Adipose tissue (tissue), 3 donors: ENCODE measurements around the gene STUB1. TPM values are rescaled to one million over a fixed set of nuclear protein-coding genes. Genes with fewer than 3 reads are reported as not detected.

Experiments used
- H3K27ac ChIP-seq: one replicate; pipeline ENCODE4 v1.5.1; 2013; ENCODE audit warnings: low read depth, low read length
- WGBS, 3 donors: extraction: QIAGEN DNeasy Blood & Tissue Kit; methylation state at CpG; one replicate each; pipeline ENCODE4 v1.1.7; 2013; 5-methylcytosine and 5-hydroxymethylcytosine counted together
- polyA plus RNA-seq, 3 donors: library from polyadenylated mRNA; stranded (reverse); fragments of 200-250 nt; gene quantifications; one replicate each; pipeline ENCODE4 v1.2.3, GENCODE V29; 2013
- donor health status: healthy with polysubstance abuse.
- donor health status: Bipolar disorder and iron deficiency.
- donor health status: healthy.

Gene STUB1
- polyA plus RNA-seq, 3 donors: 85.4 to 145 (median 139) TPM

- no peak within 1 kb of the TSS for H3K27ac ChIP-seq
- 4 to 8% (median 7%) methylated on average over 58 to 73 of the region's 73 CpGs for WGBS, 3 donors
These were observed 5.0 kb upstream of the STUB1 start, which contains the start of gene RHBDL1 for GRCh38 chr16:674968-675883. Gene RHBDL1, plus strand, starts transcription at chr16:675671. Its CDS starts 120 bp downstream, at chr16:675791.

- no peak overlapping the region for H3K27ac ChIP-seq
- WGBS, 3 donors: 44 to 49% (median 49%) methylated on average over 20 to 25 of the region's 25 CpGs
These were observed 4.2 kb upstream of the STUB1 start for GRCh38 chr16:675884-676564.

- whole genome bisulfite sequencing, 3 donors: 85 to 92% (median 91%) methylated on average over 18 to 21 of the region's 21 CpGs
These were observed 3.7 kb upstream of the STUB1 start for GRCh38 chr16:676565-676902.

GRCh38 chr16:676913-677312 is 3.3 kb upstream of the STUB1 start:
- no peak overlapping the region for H3K27ac ChIP-seq
- WGBS, 3 donors: 56 to 73% (median 67%) methylated on average over 23 of the region's 23 CpGs

More at GRCh38 chr16:676565-676902, 3.7 kb upstream of the STUB1 start:
- no peak overlapping the region for H3K27ac ChIP-seq

- WGBS, 3 donors: 45 to 65% (median 49%) methylated on average over 53 to 57 of the region's 57 CpGs
- no peak overlapping the region for H3K27ac ChIP-seq
These were observed 2.7 kb upstream of the STUB1 start for GRCh38 chr16:677316-678190.

GRCh38 chr16:678209-678857 is 1.9 kb upstream of the STUB1 start:
- no peak overlapping the region for H3K27ac ChIP-seq
- WGBS, 3 donors: 75 to 78% (median 76%) methylated on average over 21 of the region's 21 CpGs

- WGBS, 3 donors: 23 to 25% (median 25%) methylated on average over 46 to 52 of the region's 52 CpGs
These were observed 1.1 kb upstream of the STUB1 start for GRCh38 chr16:678858-679813.

GRCh38 chr16:680625-680945 is 375 bp downstream of the STUB1 start:
- H3K27ac ChIP-seq: no peak overlapping the region
- WGBS, 3 donors: 0 to 1% (median 1%) methylated on average over 26 to 38 of the region's 38 CpGs

More at GRCh38 chr16:678858-679813, 1.1 kb upstream of the STUB1 start:
- H3K27ac ChIP-seq: no peak overlapping the region

GRCh38 chr16:680967-681745 is 946 bp downstream of the STUB1 start:
- 43 to 48% (median 45%) methylated on average over 44 of the region's 44 CpGs for WGBS, 3 donors
- no peak overlapping the region for H3K27ac ChIP-seq

GRCh38 chr16:681746-682427 is 1.7 kb downstream of the STUB1 start:
- no peak overlapping the region for H3K27ac ChIP-seq
- 71 to 79% (median 72%) methylated on average over 28 of the region's 28 CpGs for WGBS, 3 donors

GRCh38 chr16:682493-683395 is 2.5 kb downstream of the STUB1 start:
- 63 to 86% (median 80%) methylated on average over 36 of the region's 36 CpGs for WGBS, 3 donors
- no peak overlapping the region for H3K27ac ChIP-seq

- 17 to 22% (median 18%) methylated on average over 35 to 57 of the region's 57 CpGs for WGBS, 3 donors
- no peak overlapping the region for H3K27ac ChIP-seq
These were observed 3.3 kb downstream of the STUB1 start for GRCh38 chr16:683396-684070.

- 1 to 2% (median 2%) methylated on average over 63 to 89 of the region's 91 CpGs for WGBS, 3 donors
- H3K27ac ChIP-seq: no peak within 1 kb of the TSS
These were observed 4.0 kb downstream of the STUB1 start, which contains the start of gene JMJD8 for GRCh38 chr16:684071-684794. Gene JMJD8, minus strand, starts transcription at chr16:684334. Its CDS starts 15 bp downstream, at chr16:684319.
